ENCODE data around the gene UBAP2.
A peak's percentile ranks its signal among the peaks of the same experiment; 100 is the strongest.

UBAP2 gene

GRCh38 chr9:33950371-33950770 lies 98.3 kb downstream of the UBAP2 start:
- no peak for TF ChIP-seq NFIC (IDR thresholded peaks at IDR 0.05)
- no peak for TF ChIP-seq REST (IDR thresholded peaks at IDR 0.05; ENCODE audit: low read depth)
- TF ChIP-seq, protein P1, sequence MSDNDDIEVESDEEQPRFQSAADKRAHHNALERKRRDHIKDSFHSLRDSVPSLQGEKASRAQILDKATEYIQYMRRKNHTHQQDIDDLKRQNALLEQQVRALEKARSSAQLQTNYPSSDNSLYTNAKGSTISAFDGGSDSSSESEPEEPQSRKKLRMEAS (IDR thresholded peaks at IDR 0.05) = no peak
- TF ChIP-seq TCF12 (IDR thresholded peaks at IDR 0.05; ENCODE audit: low read depth) = no peak
- TF ChIP-seq RAD21 (IDR thresholded peaks at IDR 0.05; ENCODE audit: low read depth) = no peak
- no peak for TF ChIP-seq CEBPB (IDR thresholded peaks at IDR 0.05)
- no peak for TF ChIP-seq TEAD4 (IDR thresholded peaks at IDR 0.05)
- no peak for TF ChIP-seq EGR1 (IDR thresholded peaks at IDR 0.05)
- no peak for TF ChIP-seq ZBTB7A (IDR thresholded peaks at IDR 0.05; ENCODE audit: low read depth)
- no peak for TF ChIP-seq EP300 (IDR thresholded peaks at IDR 0.05; ENCODE audit: borderline replicate concordance)
- TF ChIP-seq, protein P2, sequence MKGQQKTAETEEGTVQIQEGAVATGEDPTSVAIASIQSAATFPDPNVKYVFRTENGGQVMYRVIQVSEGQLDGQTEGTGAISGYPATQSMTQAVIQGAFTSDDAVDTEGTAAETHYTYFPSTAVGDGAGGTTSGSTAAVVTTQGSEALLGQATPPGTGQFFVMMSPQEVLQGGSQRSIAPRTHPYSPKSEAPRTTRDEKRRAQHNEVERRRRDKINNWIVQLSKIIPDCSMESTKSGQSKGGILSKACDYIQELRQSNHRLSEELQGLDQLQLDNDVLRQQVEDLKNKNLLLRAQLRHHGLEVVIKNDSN (IDR thresholded peaks at IDR 0.05) = no peak
- TF ChIP-seq YY1 (IDR thresholded peaks at IDR 0.05; ENCODE audit: low read depth) = no peak
- no peak for TF ChIP-seq FOXM1 (IDR thresholded peaks at IDR 0.05; ENCODE audit: borderline replicate concordance, low read depth)
- no peak for TF ChIP-seq TAF1 (IDR thresholded peaks at IDR 0.05; ENCODE audit: low read depth)

DNA sequence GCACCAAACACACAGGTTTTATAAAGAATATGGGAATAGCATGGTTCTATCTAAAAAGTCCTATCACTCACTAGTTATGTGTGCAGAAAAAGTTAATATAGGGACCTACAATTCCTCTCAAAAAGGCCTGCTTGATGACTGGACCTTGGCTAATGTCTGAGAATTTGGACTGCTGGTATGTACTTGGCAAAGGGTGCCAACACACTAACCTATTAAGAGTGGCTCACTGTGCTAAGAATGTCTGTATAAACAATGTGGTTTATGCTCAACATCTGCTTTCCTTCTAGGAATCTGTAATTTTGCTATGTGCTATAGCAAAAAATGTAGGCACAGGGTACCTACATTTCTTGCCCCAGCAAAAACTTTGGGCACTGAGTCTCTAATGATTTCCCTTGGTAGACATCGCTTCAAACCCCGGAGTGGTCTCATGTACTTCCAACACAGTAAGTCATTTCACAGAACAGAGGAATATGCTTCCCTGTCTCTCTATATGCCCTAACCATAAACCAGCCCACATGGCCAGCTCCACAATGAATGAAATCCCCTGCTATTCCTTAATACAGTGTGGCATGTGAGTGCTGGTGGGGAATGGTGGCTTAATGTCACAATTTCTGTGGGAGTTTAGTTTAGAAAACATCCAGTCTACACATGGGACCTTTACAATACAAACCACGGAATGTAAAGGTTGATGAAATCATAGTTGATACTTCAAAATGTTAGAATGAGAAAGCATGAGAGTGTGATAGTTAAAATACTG lies 101.7 kb downstream of the UBAP2 start:
- TF ChIP-seq EGR1 (IDR thresholded peaks at IDR 0.05) (no peak), NFIC (IDR thresholded peaks at IDR 0.05) (peak; percentile 66), CEBPB (IDR thresholded peaks at IDR 0.05) (no peak), TAF1 (IDR thresholded peaks at IDR 0.05; ENCODE audit: low read depth) (no peak), FOXM1 (IDR thresholded peaks at IDR 0.05; ENCODE audit: borderline replicate concordance, low read depth) (no peak), CREB1 (IDR thresholded peaks at IDR 0.05; ENCODE audit: low read depth) (no peak), YY1 (IDR thresholded peaks at IDR 0.05; ENCODE audit: low read depth) (no peak), EP300 (IDR thresholded peaks at IDR 0.05; ENCODE audit: borderline replicate concordance) (no peak), REST (IDR thresholded peaks at IDR 0.05; ENCODE audit: low read depth) (no peak), ZBTB7A (IDR thresholded peaks at IDR 0.05; ENCODE audit: low read depth) (no peak), TCF12 (IDR thresholded peaks at IDR 0.05; ENCODE audit: low read depth) (peak; percentile 18; the same call in 1 of the 2 replicates), TEAD4 (IDR thresholded peaks at IDR 0.05) (peak; percentile 74), RAD21 (IDR thresholded peaks at IDR 0.05; ENCODE audit: low read depth) (no peak)
- TF ChIP-seq, protein P1 (IDR thresholded peaks at IDR 0.05) = no peak
- TF ChIP-seq, protein P2 (IDR thresholded peaks at IDR 0.05) = no peak

GRCh38 chr9:33943389-33943788 lies 105.3 kb downstream of the UBAP2 start:
- TF ChIP-seq TEAD4 (IDR thresholded peaks at IDR 0.05) = no peak
- TF ChIP-seq, protein P2 (IDR thresholded peaks at IDR 0.05) = no peak
- no peak for TF ChIP-seq CEBPB (IDR thresholded peaks at IDR 0.05)
- TF ChIP-seq RAD21 (IDR thresholded peaks at IDR 0.05; ENCODE audit: low read depth) = no peak
- TF ChIP-seq NFIC (IDR thresholded peaks at IDR 0.05) = no peak
- no peak for TF ChIP-seq TCF12 (IDR thresholded peaks at IDR 0.05; ENCODE audit: low read depth)
- TF ChIP-seq, protein P1 (IDR thresholded peaks at IDR 0.05) = no peak
- TF ChIP-seq EGR1 (IDR thresholded peaks at IDR 0.05) = no peak
- TF ChIP-seq FOXM1 (IDR thresholded peaks at IDR 0.05; ENCODE audit: borderline replicate concordance, low read depth) = no peak
- TF ChIP-seq REST (IDR thresholded peaks at IDR 0.05; ENCODE audit: low read depth) = no peak
- TF ChIP-seq ZBTB7A (IDR thresholded peaks at IDR 0.05; ENCODE audit: low read depth) = no peak
- no peak for TF ChIP-seq TAF1 (IDR thresholded peaks at IDR 0.05; ENCODE audit: low read depth)
- no peak for TF ChIP-seq CREB1 (IDR thresholded peaks at IDR 0.05; ENCODE audit: low read depth)
- no peak for TF ChIP-seq YY1 (IDR thresholded peaks at IDR 0.05; ENCODE audit: low read depth)

Measured in Ishikawa (cell line).